ENCODE measurements around the gene IRF2BP2.

Gene IRF2BP2

GRCh38 chr1:234582681-234583301, 27.2 kb downstream of the IRF2BP2 start:
- no peak for DNase-seq (ENCODE audit: low read depth)

GRCh38 chr1:234582186-234582585, 27.8 kb downstream of the IRF2BP2 start:
- DNase-seq (ENCODE audit: low read depth), result no peak

- no peak for DNase-seq (ENCODE audit: low read depth)
Measured at GRCh38 chr1:234581063-234581714, 28.8 kb downstream of the IRF2BP2 start.

GRCh38 chr1:234579967-234580366, 30.0 kb downstream of the IRF2BP2 start:
- no peak for DNase-seq (ENCODE audit: low read depth)

GRCh38 chr1:234578735-234579134, 31.2 kb downstream of the IRF2BP2 start:
- DNase-seq (ENCODE audit: low read depth), result no peak

- DNase-seq (ENCODE audit: low read depth), result no peak
Measured at GRCh38 chr1:234578087-234578486, 31.9 kb downstream of the IRF2BP2 start.

- DNase-seq (ENCODE audit: low read depth), result no peak
Measured at GRCh38 chr1:234573711-234574299, 36.2 kb downstream of the IRF2BP2 start.

GRCh38 chr1:234572966-234573365, 37.0 kb downstream of the IRF2BP2 start:
- DNase-seq (ENCODE audit: low read depth), result no peak

- no peak for DNase-seq (ENCODE audit: low read depth)
Measured at GRCh38 chr1:234571702-234572101, 38.3 kb downstream of the IRF2BP2 start.

GRCh38 chr1:234570329-234571120, 39.5 kb downstream of the IRF2BP2 start:
- no peak for DNase-seq (ENCODE audit: low read depth)

GRCh38 chr1:234568345-234568744, 41.6 kb downstream of the IRF2BP2 start:
- DNase-seq (ENCODE audit: low read depth), result no peak

- DNase-seq (ENCODE audit: low read depth), result no peak
Measured at GRCh38 chr1:234565132-234565531, 44.8 kb downstream of the IRF2BP2 start.

GRCh38 chr1:234564035-234565029, 45.6 kb downstream of the IRF2BP2 start:
- DNase-seq (ENCODE audit: low read depth), result peak; percentile 51

GRCh38 chr1:234562334-234562733, 47.6 kb downstream of the IRF2BP2 start:
- no peak for DNase-seq (ENCODE audit: low read depth)

- DNase-seq (ENCODE audit: low read depth), result no peak
Measured at GRCh38 chr1:234561319-234561718, 48.7 kb downstream of the IRF2BP2 start.

- no peak for DNase-seq (ENCODE audit: low read depth)
Measured at GRCh38 chr1:234559902-234560676, 49.9 kb downstream of the IRF2BP2 start.

GRCh38 chr1:234559152-234559901, 50.7 kb downstream of the IRF2BP2 start:
- no peak for DNase-seq (ENCODE audit: low read depth)

GRCh38 chr1:234558330-234558836, 51.6 kb downstream of the IRF2BP2 start:
- DNase-seq (ENCODE audit: low read depth), result no peak

GRCh38 chr1:234556245-234556943, 53.6 kb downstream of the IRF2BP2 start:
- no peak for DNase-seq (ENCODE audit: low read depth)
